SK-N-SH (cell line): ENCODE results near the gene RCE1. TPM values are rescaled to one million over a fixed set of nuclear protein-coding genes. Genes with fewer than 3 reads are reported as not detected.

ENCODE experiments used
- CTCF ChIA-PET: fragments of 300-600, 350-600 bp; formaldehyde crosslinking; extraction: SDS; loops from one replicate; lab custom pipeline; 2021; lab: Yijun Ruan, JAX
- POLR2A ChIA-PET: fragments of 350-600 bp; sonication (Branson Sonifier 250); formaldehyde crosslinking; extraction: SDS; loops from one replicate; lab custom pipeline; 2020; ENCODE audit warnings: antibody characterized with exemption, inconsistent platforms; lab: Yijun Ruan, JAX
- DNase-seq: peaks from one replicate; pipeline ENCODE4 v3.0.0; 2012
- H2AFZ ChIP-seq: fragments of 200-600 bp; sonication (generic); 2 replicates; pipeline ENCODE4 v1.8.1; 2016; ENCODE audit warnings: antibody characterized with exemption, mild to moderate bottlenecking, low read depth
- H3F3A ChIP-seq: fragments of 200-600 bp; sonication (generic); replicated peaks from 2 replicates; pipeline ENCODE3; 2016; ENCODE audit warnings: antibody characterized with exemption, mild to moderate bottlenecking; ENCODE audit not compliant: insufficient read depth
- H3K27ac ChIP-seq, 2 experiments: fragments of 200-500 bp in 1 of 2; fragments of 200-600 bp in 1 of 2; sonication (Bioruptor generic) in 1 of 2; sonication (generic), shearing (Covaris generic) in 1 of 2; 2 replicates each; pipeline versions ENCODE4 v1.5.1 to v1.6.1; 2014 to 2016; ENCODE audit warnings: low read depth in 2 of 2, inconsistent platforms in 1 of 2, low read length in 1 of 2, mild to moderate bottlenecking in 1 of 2, mixed read lengths in 1 of 2
- H3K27me3 ChIP-seq: fragments of 200-600 bp; sonication (generic), shearing (Covaris generic); 2 replicates; pipeline ENCODE4 v1.6.1; 2016; ENCODE audit warnings: mixed run types; ENCODE audit not compliant: insufficient read depth
- H3K36me3 ChIP-seq, 2 experiments: fragments of 200-500 bp in 1 of 2; fragments of 200-600 bp in 1 of 2; sonication (Bioruptor generic) in 1 of 2; sonication (generic) in 1 of 2; replicated peaks in 1 of 2; 2 replicates each; pipeline versions ENCODE3 to v1.5.1; 2014 to 2016; ENCODE audit warnings: low read length in 1 of 2, mild to moderate bottlenecking in 1 of 2; ENCODE audit not compliant: insufficient read depth in 2 of 2, control insufficient read depth in 1 of 2
- H3K4me1 ChIP-seq, 2 experiments: fragments of 200-500 bp in 1 of 2; fragments of 200-600 bp in 1 of 2; sonication (Bioruptor generic) in 1 of 2; sonication (generic), shearing (Covaris generic) in 1 of 2; 2 replicates each; pipeline versions ENCODE4 v1.5.1 to v1.6.1; 2014 to 2016; ENCODE audit warnings: low read depth in 1 of 2, low read length in 1 of 2, mixed run types in 1 of 2; ENCODE audit not compliant: insufficient read depth in 2 of 2, control insufficient read depth in 1 of 2
- H3K4me2 ChIP-seq: fragments of 200-600 bp; sonication (generic), shearing (Covaris generic); 2 replicates; pipeline ENCODE4 v1.6.1; 2017; ENCODE audit warnings: mixed run types
- H3K4me3 ChIP-seq, 2 experiments: fragments of 200-500 bp in 1 of 2; fragments of 200-600 bp in 1 of 2; sonication (Bioruptor generic) in 1 of 2; sonication (generic), shearing (Covaris generic) in 1 of 2; 2 replicates each; pipeline versions ENCODE4 v1.5.1 to v1.8.1; 2014 to 2016; ENCODE audit warnings: low read depth in 2 of 2, inconsistent platforms in 1 of 2, low read length in 1 of 2, mild to moderate bottlenecking in 1 of 2, mixed read lengths in 1 of 2, moderate library complexity in 1 of 2
- H3K79me2 ChIP-seq: fragments of 200-600 bp; sonication (generic); 2 replicates; pipeline ENCODE4 v1.8.1; 2017; ENCODE audit warnings: mild to moderate bottlenecking; ENCODE audit not compliant: insufficient read depth
- H3K9ac ChIP-seq: fragments of 200-600 bp; sonication (generic); 2 replicates; pipeline ENCODE4 v1.6.1; 2017; ENCODE audit warnings: mixed run types
- H3K9me2 ChIP-seq: fragments of 200-600 bp; sonication (generic); 2 replicates; pipeline ENCODE4 v1.6.1; 2017; ENCODE audit warnings: mixed run types
- H3K9me3 ChIP-seq: fragments of 200-600 bp; sonication (generic); 2 replicates; pipeline ENCODE4 v1.6.1; 2017; ENCODE audit warnings: mixed run types, mild to moderate bottlenecking, moderate library complexity
- H4K20me1 ChIP-seq: fragments of 200-600 bp; sonication (generic); 2 replicates; pipeline ENCODE4 v1.6.1; 2017; ENCODE audit warnings: mild to moderate bottlenecking, mixed run types; ENCODE audit not compliant: insufficient read depth
- CHD2 ChIP-seq: fragments of 150-350 bp; IDR thresholded peaks from 2 replicates; pipeline ENCODE4 v1.6.1; 2018; ENCODE audit warnings: low read length; ENCODE audit not compliant: partially characterized antibody
- ELF1 ChIP-seq: IDR thresholded peaks from 2 replicates; pipeline ENCODE4 v1.4.0; 2012
- EZH2phosphoT487 ChIP-seq: fragments of 200-600 bp; sonication (generic); IDR thresholded peaks from 2 replicates; pipeline ENCODE4 v1.6.1; 2017; ENCODE audit warnings: low read depth, mixed run types, mild to moderate bottlenecking, antibody characterized with exemption, moderate library complexity, borderline replicate concordance
- FOSL2 ChIP-seq: IDR thresholded peaks from 2 replicates; pipeline ENCODE4 v1.4.0; 2012; ENCODE audit warnings: low read depth, mild to moderate bottlenecking, moderate library complexity, borderline replicate concordance
- FOXM1 ChIP-seq: IDR thresholded peaks from 2 replicates; pipeline ENCODE4 v1.4.0; 2012; ENCODE audit warnings: low read depth, mild to moderate bottlenecking
- NRF1 ChIP-seq: IDR thresholded peaks from 2 replicates; pipeline ENCODE4 v1.6.1; 2012; ENCODE audit warnings: low read depth, mild to moderate bottlenecking, low read length
- RCOR1 ChIP-seq: fragments of 150-350 bp; IDR thresholded peaks from 2 replicates; pipeline ENCODE4 v1.6.1; 2017; ENCODE audit warnings: antibody characterized with exemption, low read length
- TCF12 ChIP-seq: IDR thresholded peaks from 2 replicates; pipeline ENCODE4 v1.4.0; 2012
- WGBS: methylation state at CpG from one replicate; pipeline ENCODE4 v1.1.6; 2017; ENCODE audit warnings: low lambda C conversion rate; 5-methylcytosine and 5-hydroxymethylcytosine counted together
- polyA plus RNA-seq, 3 experiments: library from polyadenylated mRNA; depleted of rRNA; stranded (reverse); fragments of >200 nt; gene quantifications; 2 replicates each; pipeline ENCODE4 v1.2.3, GENCODE V29; 2012
- TF ChIP-seq, protein P1 (sequence below): IDR thresholded peaks from 2 replicates; pipeline ENCODE4; 2012

RCE1 gene
- polyA plus RNA-seq, 1 of the 3 experiments (the other 2 are of a cell fraction) = 25.0 TPM

DNA sequence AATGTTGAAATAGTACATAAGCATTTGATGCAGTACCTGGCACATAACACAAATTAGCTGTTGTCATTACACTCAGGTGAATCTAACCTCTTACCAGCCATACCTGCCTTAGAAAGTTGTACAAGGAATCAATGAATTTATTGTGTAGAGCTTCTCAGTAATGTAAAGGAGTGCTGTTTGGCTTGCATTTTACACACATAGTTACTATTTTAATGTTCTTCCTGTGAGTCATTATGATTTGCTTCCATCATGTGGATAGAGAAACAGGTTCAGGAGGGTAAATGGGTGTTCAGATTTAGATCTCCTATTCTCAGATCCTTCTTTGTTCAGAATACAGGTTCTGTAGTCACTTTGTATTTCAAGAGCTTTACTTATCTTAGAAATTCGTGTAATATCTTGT is 27.6 kb upstream of the RCE1 start:
- Histone ChIP-seq H3K27ac (peak overlapping the region in 1 of 2 experiments; percentile 39; a peak in 1 of 4 replicates), H3K9me3 (no peaks in the 10 kb centered on the region), H3K79me2 (no peaks in the 10 kb centered on the region), H3K36me3 (peaks cover 0 to 7% of the 10 kb centered on the region in 2 experiments), H3K9ac (no peak overlapping the region), H2AFZ (no peak overlapping the region), H4K20me1 (no peaks in the 10 kb centered on the region), H3K4me2 (peak overlapping the region; percentile 2; the same call in 1 of the 2 replicates), H3F3A (no peaks in the 10 kb centered on the region), H3K27me3 (no peaks in the 10 kb centered on the region), H3K9me2 (no peaks in the 10 kb centered on the region), H3K4me3 (no peak overlapping the region), H3K4me1 (peaks cover 0 to 11% of the 10 kb centered on the region in 2 experiments; a peak in 2 of 4 replicates)
- no peak for DNase-seq
- TF ChIP-seq FOSL2 (peak; percentile 32; the same call in 1 of the 2 replicates), ELF1 (no peak)
- WGBS = 30% methylated on average over 1 of the region's 1 CpG
- POLR2A ChIA-PET = no interaction called here
- CTCF ChIA-PET = no interaction called here

DNA sequence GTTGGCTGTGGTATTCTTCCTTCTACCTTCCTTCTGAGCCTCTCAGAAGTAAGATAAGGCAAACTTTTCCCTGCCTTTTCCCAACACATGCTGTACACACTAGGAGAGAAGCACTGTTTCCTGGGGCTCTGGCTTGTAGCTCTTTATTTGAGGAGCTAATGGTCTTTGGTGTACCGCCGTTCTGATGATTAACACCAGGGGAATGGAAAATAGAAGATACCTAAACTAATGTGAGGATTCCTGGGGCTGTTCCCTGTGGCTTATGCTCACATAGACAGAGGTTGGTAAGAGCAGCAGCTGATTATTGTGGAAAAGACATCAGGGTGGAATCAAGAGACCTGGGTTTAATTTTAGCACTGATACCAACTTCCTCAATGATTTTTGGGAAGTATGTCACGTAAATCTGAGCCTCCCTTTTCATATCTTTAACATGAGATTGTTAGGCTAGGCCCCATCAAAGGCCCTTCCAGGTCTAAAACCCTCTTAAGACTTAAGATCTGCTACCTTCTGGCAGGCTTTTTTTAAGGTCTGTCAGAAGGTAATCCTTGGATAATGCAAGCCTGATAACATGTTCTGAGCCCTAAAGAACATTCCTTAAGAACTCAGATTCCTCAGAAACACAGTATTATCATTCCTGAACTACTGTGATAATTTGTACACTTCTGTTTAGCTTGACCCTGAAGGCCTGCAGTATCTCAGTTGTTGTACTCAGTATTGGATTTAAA is 24.8 kb upstream of the RCE1 start:
- no peak overlapping the region for H3K4me3 ChIP-seq
- H3F3A ChIP-seq = no peaks in the 10 kb centered on the region
- H3K4me2 ChIP-seq = no peak overlapping the region
- H4K20me1 ChIP-seq = no peaks in the 10 kb centered on the region
- ChIA-PET POLR2A (no interaction called here), CTCF (interaction anchor here (0.7 to 1.3 kb wide), 6 partner anchors 10 to 235 kb away, joined by 3 to 7 read pairs (median 4); no protein-coding TSS in a partner anchor)
- H3K9me2 ChIP-seq = no peaks in the 10 kb centered on the region
- no peaks in the 10 kb centered on the region for H3K9me3 ChIP-seq
- no peak overlapping the region for H3K27ac ChIP-seq
- DNase-seq = no peak
- H3K27me3 ChIP-seq = no peaks in the 10 kb centered on the region
- no peaks in the 10 kb centered on the region for H3K79me2 ChIP-seq
- TF ChIP-seq FOXM1 (no peak), NRF1 (no peak), RCOR1 (no peak), EZH2phosphoT487 (no peak), CHD2 (no peak), TCF12 (no peak)
- TF ChIP-seq, protein P1, sequence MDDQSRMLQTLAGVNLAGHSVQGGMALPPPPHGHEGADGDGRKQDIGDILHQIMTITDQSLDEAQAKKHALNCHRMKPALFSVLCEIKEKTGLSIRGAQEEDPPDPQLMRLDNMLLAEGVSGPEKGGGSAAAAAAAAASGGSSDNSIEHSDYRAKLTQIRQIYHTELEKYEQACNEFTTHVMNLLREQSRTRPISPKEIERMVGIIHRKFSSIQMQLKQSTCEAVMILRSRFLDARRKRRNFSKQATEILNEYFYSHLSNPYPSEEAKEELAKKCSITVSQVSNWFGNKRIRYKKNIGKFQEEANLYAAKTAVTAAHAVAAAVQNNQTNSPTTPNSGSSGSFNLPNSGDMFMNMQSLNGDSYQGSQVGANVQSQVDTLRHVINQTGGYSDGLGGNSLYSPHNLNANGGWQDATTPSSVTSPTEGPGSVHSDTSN = no peak
- H3K36me3 ChIP-seq = peaks cover 4 to 7% of the 10 kb centered on the region in 2 experiments
- H3K9ac ChIP-seq = no peak overlapping the region
- H2AFZ ChIP-seq = no peak overlapping the region
- 89% methylated on average over 3 of the region's 3 CpGs for WGBS
- H3K4me1 ChIP-seq = peaks cover 0 to 11% of the 10 kb centered on the region in 2 experiments; a peak in 2 of 4 replicates

DNA sequence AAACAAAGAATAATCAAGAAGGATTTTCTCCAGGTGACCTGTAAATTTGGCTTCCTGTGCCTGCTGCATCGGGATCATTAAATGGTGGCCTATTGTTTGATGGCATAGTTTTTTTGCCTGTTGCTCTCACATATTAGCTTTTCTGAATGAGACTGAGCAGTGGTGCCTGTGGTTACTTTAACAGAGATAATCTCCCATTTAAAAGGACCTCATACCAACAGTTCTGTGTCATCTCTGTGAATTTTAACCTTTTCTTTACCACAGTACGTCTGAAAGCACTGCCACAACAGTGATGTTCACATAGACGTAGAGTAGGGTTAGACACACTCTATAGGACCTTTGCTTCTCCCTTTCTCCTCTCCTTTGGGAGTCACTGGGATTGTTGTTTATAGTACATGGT is 22.9 kb upstream of the RCE1 start:
- no peak overlapping the region for H3K4me3 ChIP-seq
- H2AFZ ChIP-seq = no peak overlapping the region
- H3K9me3 ChIP-seq = no peaks in the 10 kb centered on the region
- DNase-seq = no peak
- H3K4me1 ChIP-seq = peaks cover 0 to 6% of the 10 kb centered on the region in 2 experiments; a peak in 1 of 4 replicates
- no peaks in the 10 kb centered on the region for H3K27me3 ChIP-seq
- H3K79me2 ChIP-seq = no peaks in the 10 kb centered on the region
- peaks cover 4% of the 10 kb centered on the region in 2 experiments for H3K36me3 ChIP-seq
- CTCF ChIA-PET = interaction anchor here (1.1 to 1.5 kb wide), 2 partner anchors 20 to 127 kb away, joined by 3 to 4 read pairs; no protein-coding TSS in a partner anchor
- POLR2A ChIA-PET = interaction anchor here (0.7 kb wide), 1 partner anchor 251 kb away, joined by 4 read pairs; no protein-coding TSS in a partner anchor
- 94% methylated on average over 3 of the region's 3 CpGs for WGBS
- TF ChIP-seq TCF12 (0 out of 2 replicates have a peak, but pooled peaks have one; percentile 5), NRF1 (no peak)
- no peak overlapping the region for H3K27ac ChIP-seq
- H3K9me2 ChIP-seq = no peaks in the 10 kb centered on the region
- H3K9ac ChIP-seq = no peak overlapping the region
- H3K4me2 ChIP-seq = no peak overlapping the region
- H3F3A ChIP-seq = no peaks in the 10 kb centered on the region
- H4K20me1 ChIP-seq = no peaks in the 10 kb centered on the region
